ENCODE results near the gene EPB41L3. TPM values are rescaled to one million over a fixed set of nuclear protein-coding genes. Genes with fewer than 3 reads are reported as not detected.

Gene EPB41L3
- polyA plus RNA-seq, 2 of the 4 experiments (the other 2 are of a cell fraction) = 0.46 to 1.00 TPM

DNA sequence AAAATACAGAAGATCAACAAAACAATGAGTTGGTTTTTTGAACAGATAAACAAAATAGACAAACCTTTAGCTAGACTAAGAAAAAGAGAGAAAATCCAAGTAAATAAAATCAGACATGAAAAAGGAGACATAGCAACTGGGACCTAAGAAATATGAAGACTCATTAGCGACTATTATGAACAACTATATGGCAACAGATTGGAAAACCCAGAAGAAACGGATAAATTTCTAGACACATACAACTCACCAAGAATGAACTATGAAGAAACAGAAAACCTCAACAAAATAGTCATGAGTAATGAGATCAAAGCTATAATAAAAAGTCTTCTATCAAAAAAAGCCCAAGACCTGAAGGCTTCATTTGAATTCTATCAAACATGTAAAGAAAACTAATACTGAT is 59.3 kb downstream of the EPB41L3 start:
- Histone ChIP-seq H3K27ac (no peak overlapping the region), H3K4me1 (no peaks in the 10 kb centered on the region), H3K4me3 (no peak overlapping the region), H3K9me3 (no peaks in the 10 kb centered on the region), H3K4me2 (no peak overlapping the region)
- TF ChIP-seq CEBPB (IDR thresholded peaks at IDR 0.05) (no peak), ZFP36 (IDR thresholded peaks at IDR 0.05; ENCODE audit: borderline replicate concordance, partially characterized antibody) (no peak), BHLHE40 (IDR thresholded peaks at IDR 0.05; ENCODE audit: low read depth, low read length) (no peak), ZSCAN20 (CRISPR knock-in tag; IDR thresholded peaks at IDR 0.05) (no peak), GATA3 (IDR thresholded peaks at IDR 0.05; ENCODE audit: borderline replicate concordance) (no peak), CBX2 (IDR thresholded peaks at IDR 0.05; ENCODE audit: borderline replicate concordance, low read depth) (no peak), RNF2 (IDR thresholded peaks at IDR 0.05; ENCODE audit: borderline replicate concordance, low read depth) (no peak), MYC (IDR thresholded peaks at IDR 0.05; ENCODE audit: borderline replicate concordance, low read length) (no peak), EHMT2 (IDR thresholded peaks at IDR 0.05; ENCODE audit: low read depth) (no peak), CHD4 (IDR thresholded peaks at IDR 0.05; ENCODE audit: borderline replicate concordance) (no peak), KDM1A (IDR thresholded peaks at IDR 0.05; ENCODE audit: low read depth) (no peak), HEYL (CRISPR knock-in tag; IDR thresholded peaks at IDR 0.05) (no peak), FOSL2 (IDR thresholded peaks at IDR 0.05) (no peak), FOSL2 (CRISPR knock-in tag; IDR thresholded peaks at IDR 0.05) (no peak), TFCP2L1 (CRISPR knock-in tag; IDR thresholded peaks at IDR 0.05) (no peak), SMC3 (IDR thresholded peaks at IDR 0.05) (no peak), TP53 (CRISPR knock-in tag; IDR thresholded peaks at IDR 0.05) (no peak)
- TF ChIP-seq, protein P1, sequence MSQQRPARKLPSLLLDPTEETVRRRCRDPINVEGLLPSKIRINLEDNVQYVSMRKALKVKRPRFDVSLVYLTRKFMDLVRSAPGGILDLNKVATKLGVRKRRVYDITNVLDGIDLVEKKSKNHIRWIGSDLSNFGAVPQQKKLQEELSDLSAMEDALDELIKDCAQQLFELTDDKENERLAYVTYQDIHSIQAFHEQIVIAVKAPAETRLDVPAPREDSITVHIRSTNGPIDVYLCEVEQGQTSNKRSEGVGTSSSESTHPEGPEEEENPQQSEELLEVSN (IDR thresholded peaks at IDR 0.05; ENCODE audit: borderline replicate concordance, low read depth) = no peak
- TF ChIP-seq, protein P2, sequence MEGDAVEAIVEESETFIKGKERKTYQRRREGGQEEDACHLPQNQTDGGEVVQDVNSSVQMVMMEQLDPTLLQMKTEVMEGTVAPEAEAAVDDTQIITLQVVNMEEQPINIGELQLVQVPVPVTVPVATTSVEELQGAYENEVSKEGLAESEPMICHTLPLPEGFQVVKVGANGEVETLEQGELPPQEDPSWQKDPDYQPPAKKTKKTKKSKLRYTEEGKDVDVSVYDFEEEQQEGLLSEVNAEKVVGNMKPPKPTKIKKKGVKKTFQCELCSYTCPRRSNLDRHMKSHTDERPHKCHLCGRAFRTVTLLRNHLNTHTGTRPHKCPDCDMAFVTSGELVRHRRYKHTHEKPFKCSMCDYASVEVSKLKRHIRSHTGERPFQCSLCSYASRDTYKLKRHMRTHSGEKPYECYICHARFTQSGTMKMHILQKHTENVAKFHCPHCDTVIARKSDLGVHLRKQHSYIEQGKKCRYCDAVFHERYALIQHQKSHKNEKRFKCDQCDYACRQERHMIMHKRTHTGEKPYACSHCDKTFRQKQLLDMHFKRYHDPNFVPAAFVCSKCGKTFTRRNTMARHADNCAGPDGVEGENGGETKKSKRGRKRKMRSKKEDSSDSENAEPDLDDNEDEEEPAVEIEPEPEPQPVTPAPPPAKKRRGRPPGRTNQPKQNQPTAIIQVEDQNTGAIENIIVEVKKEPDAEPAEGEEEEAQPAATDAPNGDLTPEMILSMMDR (IDR thresholded peaks at IDR 0.05) = no peak
- no peak for ATAC-seq
- no peak for FAIRE-seq
- ChIA-PET POLR2A (no interaction called here), CTCF (no interaction called here)
- no peak for DNase-seq (ENCODE audit: low read depth in 1 of 2, low spot score in 1 of 2)
- WGBS (ENCODE audit: missing lambda C conversion rate) = 9% methylated on average over 2 of the region's 2 CpGs

DNA sequence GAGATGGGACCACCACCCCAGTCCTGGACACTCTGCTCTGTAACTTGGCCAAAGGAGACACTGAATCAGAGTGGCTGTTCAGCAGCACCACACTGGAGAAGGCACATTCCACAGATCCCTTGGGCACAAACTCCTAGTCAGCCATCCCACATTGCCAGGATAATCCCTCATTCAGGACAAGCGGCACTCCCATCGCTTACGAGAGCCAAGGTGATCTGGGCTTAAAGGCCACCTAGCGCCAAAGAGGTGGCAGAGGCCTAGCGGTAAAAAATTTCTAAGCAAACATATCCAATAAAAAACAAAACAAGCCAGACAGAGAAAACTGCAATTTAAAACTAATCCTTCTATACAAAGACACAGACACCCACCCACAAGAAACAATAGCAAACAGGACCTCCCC is 62.2 kb downstream of the EPB41L3 start:
- H3K4me2 ChIP-seq = no peak overlapping the region
- CTCF ChIA-PET = no interaction called here

More for the DNA sequence above, 62.2 kb downstream of the EPB41L3 start:
- ATAC-seq = no peak
- no peaks in the 10 kb centered on the region for H3K9me3 ChIP-seq
- no peak for DNase-seq (ENCODE audit: low read depth in 1 of 2, low spot score in 1 of 2)
- H3K27ac ChIP-seq = no peak overlapping the region
- H3K4me3 ChIP-seq = no peak overlapping the region
- TF ChIP-seq RARB (CRISPR knock-in tag; IDR thresholded peaks at IDR 0.05) = no peak
- TF ChIP-seq HOXB5 (CRISPR knock-in tag; IDR thresholded peaks at IDR 0.05) = no peak
- no peak for TF ChIP-seq RFX5 (IDR thresholded peaks at IDR 0.05)
- no peak for TF ChIP-seq CBX8 (IDR thresholded peaks at IDR 0.05)
- TF ChIP-seq ZNF302 (CRISPR knock-in tag; IDR thresholded peaks at IDR 0.05) = no peak
- TF ChIP-seq, protein P3, sequence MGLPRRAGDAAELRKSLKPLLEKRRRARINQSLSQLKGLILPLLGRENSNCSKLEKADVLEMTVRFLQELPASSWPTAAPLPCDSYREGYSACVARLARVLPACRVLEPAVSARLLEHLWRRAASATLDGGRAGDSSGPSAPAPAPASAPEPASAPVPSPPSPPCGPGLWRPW (IDR thresholded peaks at IDR 0.05) = no peak
- TF ChIP-seq NR3C1 (IDR thresholded peaks at IDR 0.05) = no peak
- no peak for TF ChIP-seq HOXB13 (CRISPR knock-in tag; IDR thresholded peaks at IDR 0.05; ENCODE audit: low read depth)
- no peak for TF ChIP-seq POLR2A (IDR thresholded peaks at IDR 0.05; ENCODE audit: low read length)
- TF ChIP-seq, protein P4, sequence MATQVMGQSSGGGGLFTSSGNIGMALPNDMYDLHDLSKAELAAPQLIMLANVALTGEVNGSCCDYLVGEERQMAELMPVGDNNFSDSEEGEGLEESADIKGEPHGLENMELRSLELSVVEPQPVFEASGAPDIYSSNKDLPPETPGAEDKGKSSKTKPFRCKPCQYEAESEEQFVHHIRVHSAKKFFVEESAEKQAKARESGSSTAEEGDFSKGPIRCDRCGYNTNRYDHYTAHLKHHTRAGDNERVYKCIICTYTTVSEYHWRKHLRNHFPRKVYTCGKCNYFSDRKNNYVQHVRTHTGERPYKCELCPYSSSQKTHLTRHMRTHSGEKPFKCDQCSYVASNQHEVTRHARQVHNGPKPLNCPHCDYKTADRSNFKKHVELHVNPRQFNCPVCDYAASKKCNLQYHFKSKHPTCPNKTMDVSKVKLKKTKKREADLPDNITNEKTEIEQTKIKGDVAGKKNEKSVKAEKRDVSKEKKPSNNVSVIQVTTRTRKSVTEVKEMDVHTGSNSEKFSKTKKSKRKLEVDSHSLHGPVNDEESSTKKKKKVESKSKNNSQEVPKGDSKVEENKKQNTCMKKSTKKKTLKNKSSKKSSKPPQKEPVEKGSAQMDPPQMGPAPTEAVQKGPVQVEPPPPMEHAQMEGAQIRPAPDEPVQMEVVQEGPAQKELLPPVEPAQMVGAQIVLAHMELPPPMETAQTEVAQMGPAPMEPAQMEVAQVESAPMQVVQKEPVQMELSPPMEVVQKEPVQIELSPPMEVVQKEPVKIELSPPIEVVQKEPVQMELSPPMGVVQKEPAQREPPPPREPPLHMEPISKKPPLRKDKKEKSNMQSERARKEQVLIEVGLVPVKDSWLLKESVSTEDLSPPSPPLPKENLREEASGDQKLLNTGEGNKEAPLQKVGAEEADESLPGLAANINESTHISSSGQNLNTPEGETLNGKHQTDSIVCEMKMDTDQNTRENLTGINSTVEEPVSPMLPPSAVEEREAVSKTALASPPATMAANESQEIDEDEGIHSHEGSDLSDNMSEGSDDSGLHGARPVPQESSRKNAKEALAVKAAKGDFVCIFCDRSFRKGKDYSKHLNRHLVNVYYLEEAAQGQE (IDR thresholded peaks at IDR 0.05) = no peak
- no peak for TF ChIP-seq TFCP2L1 (CRISPR knock-in tag; IDR thresholded peaks at IDR 0.05)
- TF ChIP-seq, protein P5, sequence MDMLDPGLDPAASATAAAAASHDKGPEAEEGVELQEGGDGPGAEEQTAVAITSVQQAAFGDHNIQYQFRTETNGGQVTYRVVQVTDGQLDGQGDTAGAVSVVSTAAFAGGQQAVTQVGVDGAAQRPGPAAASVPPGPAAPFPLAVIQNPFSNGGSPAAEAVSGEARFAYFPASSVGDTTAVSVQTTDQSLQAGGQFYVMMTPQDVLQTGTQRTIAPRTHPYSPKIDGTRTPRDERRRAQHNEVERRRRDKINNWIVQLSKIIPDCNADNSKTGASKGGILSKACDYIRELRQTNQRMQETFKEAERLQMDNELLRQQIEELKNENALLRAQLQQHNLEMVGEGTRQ (IDR thresholded peaks at IDR 0.05) = no peak
- TF ChIP-seq EP300 (IDR thresholded peaks at IDR 0.05) = no peak
- POLR2A ChIA-PET = no interaction called here
- no peak for FAIRE-seq
- WGBS (ENCODE audit: missing lambda C conversion rate) = 78% methylated on average over 5 of the region's 5 CpGs
- H3K4me1 ChIP-seq = no peaks in the 10 kb centered on the region

Measured in A549 (cell line).